NCI-H524 (cell line): ENCODE measurements around the gene NOS1.

ENCODE experiments used
- DNase-seq, 2 experiments: peaks; one replicate each; lab custom pipeline; 2025; lab: John Stamatoyannopoulos, UW

Gene NOS1

DNA sequence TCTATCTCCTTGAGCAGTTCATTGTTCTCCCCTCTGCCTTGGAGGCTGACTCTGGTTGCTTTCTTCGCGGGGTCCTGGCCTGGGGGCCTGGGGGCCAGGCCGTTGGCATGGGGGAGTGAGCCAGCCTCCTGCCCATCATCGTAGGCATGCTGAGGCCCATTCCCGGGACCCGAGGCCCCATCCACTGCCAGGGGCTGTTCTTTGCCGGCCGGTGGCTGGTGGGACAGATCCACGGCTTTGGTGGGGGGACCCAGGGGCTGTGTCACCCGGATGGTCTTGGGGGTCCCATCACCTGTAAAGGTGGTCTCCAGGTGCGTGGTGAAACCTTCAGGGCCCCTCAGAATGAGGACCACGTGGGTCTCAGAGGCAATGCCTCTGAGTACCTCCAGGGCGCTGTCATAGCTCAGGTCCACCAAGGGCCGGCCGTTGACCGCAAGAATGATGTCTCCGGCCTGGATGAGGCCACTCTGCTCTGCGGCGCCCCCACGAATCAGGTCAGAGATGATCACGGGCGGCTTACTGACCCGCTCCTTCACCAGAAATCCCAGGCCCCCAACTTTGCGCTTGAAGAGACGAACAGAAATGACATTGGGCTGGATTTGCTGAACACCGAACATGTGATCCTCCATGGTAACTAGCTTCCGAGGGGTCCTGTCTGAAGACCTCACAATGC is 30.8 kb downstream of the NOS1 start:
- DNase-seq: no peak

DNA sequence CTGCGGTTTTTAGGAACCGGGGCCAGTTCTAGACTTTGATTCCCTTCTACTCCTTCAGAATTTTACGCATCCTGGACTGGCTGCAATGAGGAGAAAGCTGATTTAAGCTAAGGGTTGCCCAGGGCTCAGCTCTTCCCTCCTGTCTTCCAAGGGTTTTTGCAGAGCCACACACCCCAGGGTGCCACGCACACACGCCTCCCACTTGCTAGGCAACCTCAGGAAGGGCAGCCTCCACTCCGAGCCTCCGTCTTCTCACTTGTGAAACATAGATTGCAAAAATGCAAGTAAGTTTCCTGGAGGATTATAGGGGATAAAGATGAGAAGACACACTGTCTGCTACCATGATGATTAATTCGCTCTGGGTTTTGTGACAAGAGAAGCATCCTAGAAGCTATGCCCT is 31.7 kb downstream of the NOS1 start:
- no peak for DNase-seq

DNA sequence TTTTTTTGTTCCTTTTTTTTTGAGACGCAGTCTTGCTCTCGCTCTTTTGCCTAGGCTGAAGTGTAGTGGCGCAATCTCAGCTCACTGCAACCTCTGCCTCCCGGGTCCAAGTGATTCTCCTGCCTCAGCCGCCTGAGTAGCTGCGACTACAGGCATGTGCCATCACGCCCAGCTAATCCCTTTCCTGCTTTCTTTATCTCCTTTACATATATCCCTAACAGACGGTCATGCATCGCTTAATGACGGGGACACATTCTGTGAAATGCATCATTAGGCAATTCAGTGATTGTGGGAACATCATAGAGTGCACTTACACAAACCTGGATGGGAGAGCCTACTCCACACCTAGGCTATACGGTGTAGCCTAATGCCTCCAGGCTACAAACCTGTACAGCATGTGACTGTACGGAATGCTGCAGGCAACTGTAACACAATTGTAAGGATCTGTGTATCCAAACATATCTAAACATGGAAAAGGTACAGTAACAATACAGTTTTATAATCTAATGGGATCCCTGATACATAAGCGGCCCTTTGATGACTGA is 32.8 kb downstream of the NOS1 start:
- DNase-seq: peak; percentile 74 to 88

DNA sequence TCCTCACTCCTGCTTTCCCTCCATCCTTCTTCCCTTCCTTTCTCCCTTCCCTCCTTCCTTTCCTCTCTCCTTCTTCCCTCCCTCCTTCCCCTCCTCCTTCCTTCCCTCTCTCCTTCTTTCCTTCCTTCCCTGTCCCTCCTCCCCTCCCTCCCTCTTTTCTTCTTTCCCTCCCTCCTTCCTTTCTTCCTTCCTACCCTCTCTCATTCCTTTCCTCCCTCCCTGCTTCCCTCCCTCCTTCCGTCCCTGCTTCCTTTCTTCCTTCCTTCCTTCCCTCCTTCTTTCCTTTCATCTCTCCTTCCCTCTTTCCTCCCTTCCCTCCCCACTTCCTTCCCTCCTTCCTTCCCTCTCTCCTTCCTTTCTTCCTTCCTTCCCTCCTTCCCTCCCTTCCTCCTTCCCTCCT is 39.0 kb downstream of the NOS1 start:
- no peak for DNase-seq

DNA sequence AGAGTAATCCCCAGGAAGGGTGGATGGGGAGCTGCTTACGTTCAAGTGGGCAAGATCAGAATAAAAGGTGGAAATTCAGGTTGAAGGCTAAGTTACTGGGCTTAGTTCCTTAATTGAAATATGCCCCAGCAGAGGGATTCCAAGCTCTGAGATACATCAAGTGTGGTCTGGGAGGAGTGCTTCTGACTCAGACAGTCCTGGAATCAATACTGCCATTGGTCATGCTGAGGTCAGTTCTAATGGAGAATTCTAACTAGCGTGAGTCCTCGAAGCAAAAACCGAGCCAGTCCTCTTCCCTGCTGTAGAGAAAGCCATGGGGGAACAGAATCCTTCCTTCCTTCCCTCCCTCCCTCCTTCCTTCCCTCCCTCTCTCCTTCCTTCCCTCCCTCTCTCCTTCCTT is 39.9 kb downstream of the NOS1 start:
- peak in 1 of 2 experiments; percentile 21 for DNase-seq

DNA sequence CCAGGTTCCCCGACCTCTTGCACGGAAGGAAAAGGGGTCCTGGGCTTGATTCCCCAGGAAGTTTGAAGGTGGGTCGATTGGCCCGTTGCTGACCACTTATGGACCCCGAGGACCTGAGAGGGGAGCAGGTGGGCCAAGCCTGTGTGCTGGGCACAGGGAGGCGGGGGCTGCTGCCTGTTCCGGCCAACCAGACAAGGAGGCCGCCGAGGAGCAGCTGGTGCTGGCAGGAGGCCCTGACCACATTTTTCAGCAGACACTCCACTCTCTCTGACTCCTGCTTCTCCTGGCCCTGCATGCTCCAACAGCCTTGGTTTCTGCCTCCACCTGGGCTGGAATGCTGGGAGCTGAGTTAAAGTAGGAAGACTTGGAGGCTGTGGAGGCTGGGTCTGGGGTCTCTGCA is 42.8 kb downstream of the NOS1 start:
- DNase-seq: no peak

DNA sequence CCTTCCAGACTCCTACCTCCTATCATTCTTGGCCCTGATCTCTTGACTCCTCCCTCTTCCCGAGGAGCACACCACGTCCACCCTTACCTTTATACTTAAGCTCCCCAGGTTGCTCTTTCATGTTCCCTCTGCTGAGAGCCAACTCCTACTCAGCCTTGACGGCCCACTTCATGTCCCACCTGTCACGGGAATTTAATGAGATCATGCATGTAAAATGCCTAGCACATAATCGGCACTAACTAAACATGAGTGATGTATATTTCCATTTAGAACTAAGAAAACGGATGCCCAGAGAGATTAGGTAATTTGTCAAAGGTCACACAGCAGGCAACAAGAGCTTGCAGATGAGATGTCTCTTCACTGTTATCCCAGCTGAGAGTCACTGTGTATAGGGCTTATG is 45.1 kb downstream of the NOS1 start:
- DNase-seq: no peak

DNA sequence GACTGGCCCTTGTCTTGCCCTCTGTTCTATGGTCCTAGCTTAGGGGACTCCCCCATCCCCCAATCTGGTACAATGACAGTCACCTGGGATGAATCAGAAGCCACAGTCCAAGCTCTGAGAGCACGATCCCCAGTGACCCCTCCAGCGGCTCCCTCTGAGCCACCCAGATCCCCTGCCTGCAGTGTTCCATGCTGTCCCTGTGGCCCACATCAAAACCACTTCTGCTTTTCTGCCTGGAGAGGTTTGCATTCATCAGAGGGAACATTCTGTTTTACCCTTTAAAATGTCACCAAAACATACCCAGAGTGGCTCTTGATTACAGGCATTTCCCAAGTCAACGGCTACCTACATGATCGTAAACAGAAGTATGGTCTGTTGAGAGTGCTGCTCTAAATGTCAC is 47.5 kb downstream of the NOS1 start:
- no peak for DNase-seq

DNA sequence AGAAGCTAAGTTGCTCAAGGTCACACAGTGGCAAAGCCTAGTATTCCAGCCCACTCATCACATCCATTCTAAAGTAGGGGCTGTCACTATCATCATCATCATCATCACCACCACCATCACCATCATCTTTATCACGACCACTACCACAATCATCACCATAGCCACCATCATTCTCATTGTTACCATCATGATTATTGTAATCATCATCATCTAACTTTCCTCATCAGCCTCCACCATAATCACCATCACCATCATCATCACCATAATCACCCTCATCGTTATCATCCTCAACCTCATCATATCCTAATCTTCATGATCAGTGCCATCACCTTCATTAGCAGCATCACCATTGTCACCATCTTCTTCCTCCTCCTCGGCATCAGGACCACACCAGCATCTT is 48.7 kb downstream of the NOS1 start:
- DNase-seq: no peak

DNA sequence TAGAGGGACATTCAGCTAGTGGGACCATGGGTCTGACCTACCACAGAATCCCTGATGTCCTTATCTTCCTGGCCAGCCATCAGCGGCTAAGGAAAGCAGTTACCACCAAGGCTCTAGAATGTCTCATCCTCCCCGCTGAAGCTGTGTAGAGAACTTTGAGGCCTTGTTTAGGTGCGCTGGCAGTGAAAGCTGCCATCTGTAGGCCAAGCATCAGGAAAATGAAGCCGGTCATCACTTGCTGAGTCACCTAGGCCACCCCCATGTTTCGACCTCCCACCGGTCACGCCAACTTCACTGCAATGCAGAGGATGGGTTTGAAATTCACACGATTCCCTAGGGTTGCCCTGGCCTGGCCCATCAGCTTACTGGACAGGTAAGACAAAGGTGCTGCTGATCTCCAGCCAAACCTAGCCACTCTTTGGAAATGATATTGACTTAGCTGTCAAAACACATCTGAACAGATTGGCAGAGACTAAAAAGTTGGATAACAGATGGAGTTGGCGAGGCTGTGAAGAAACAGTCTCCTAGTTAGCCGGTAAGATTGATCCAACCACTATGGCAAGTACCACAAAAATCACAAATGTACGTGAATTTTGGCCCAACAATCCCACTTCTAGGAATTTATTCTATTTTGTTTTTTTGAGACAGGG is 52.0 kb downstream of the NOS1 start:
- no peak for DNase-seq

DNA sequence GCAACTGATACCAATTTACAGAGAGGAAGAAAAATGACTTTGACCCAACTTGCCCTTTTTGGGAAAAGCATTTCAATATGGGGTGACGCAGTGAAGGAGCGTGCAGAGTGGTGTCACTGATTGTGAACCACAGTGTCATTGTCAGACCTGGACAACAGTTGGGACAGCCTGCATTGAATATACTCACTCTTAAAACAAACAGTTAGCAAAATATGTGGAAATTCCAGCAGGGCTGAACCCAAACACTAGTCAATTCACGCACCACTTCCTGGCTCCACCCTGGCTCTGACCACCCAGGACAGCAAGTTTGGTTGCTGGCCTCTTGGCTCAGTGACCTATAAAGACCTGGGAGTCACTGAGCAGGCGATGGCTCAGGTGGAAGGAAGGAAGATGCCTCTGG is 61.3 kb downstream of the NOS1 start:
- DNase-seq: no peak

DNA sequence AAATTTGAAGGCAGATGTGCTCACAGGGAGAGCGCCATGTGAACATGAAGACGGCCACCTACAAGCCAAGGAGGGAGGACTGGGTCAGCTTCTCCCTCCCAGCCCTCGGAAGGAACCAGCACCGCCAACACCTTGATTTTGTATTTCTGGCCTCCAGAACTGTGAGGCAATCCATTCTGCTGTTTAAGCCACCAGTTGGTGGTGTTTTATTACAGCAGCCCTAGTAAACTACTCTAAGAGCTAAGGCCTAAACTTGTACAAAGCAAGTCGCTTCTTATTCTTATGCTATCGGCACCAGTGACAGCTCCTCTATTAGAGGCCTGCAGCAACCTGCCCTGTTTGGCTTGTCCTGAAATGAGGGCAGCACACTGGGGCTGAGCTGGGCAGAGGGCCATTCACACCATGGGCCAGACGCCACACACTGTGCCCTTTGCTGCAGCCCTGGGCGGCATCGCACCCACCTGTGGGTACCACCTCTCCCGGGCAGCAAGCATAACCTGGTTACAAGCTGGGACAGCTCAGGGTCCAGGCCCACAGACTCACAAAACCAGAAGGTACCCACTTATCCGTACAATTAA is 62.7 kb downstream of the NOS1 start:
- DNase-seq: no peak

DNA sequence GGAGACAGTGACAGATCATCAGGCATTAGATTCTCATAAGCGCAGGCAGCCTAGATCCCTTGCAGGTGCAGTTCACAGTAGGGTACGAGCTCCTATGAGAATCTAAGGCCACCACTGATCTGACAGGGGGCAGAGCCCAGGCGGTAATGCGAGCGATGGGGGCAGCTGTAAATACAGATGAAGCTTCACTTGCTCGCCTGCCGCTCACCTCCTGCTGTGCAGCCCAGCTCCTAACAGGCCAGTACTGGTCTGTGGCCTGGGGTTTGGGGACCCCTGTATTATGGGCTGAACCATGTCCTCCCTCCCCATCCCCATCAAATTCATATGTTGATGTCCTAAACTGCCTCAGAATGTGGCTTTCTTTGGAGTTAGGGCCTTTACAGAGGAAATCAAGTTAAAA is 63.2 kb downstream of the NOS1 start:
- DNase-seq: no peak

DNA sequence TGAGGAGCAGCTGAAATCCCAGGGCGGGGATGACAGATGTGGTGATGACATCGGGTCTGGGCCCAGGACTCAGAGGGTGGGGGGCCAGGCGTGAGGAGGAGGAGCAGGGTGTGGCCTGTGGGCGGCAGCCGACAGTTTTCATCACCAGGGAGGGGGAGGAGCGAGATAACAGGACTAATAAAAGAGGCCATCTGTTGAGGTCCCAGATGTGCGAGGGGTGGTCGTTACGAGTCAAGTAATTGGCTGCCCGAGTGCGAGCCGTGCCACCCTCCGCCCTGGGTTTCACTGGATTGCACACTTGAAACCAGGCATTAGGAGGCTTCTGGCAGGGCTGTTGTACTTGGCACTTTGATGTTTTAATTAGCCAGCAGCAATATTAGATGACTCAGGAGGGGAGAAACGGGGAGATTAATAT is 67.2 kb downstream of the NOS1 start:
- DNase-seq: peak; percentile 99

DNA sequence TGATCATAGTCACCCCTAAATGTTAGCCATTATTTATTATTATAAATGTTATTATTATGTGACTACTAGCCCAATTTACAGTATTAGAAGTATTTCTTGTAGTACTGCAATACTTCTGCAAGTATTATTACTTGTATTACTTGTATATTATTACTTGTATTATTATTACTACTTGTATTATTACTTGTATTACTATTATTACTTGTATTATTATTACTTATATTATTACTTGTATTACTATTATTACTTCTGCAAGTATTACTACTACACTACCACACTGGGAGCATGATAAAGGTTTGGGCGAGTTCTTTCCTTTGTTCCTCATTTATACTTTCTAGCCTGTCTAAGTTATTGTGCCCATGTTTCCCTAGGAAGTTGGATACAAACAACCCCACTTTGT is 67.9 kb downstream of the NOS1 start:
- DNase-seq: no peak

DNA sequence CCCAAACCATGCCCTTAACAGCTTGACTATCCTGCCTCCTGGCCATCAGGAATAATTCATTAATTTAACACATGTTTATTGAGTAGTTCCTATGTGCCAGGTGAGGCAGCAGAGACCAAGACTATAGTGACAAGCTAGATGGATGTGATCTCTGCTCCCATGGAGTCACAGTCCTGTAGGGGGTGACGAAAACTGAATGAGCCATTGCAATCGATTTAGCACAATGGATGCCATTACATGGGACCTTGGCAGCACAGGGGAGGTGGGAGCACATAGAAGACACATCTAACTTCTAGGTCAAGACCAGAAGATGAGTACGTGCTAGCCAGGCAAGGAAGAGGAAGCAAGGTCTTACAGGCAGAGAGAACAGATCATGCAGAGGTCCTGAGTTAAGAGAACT is 68.7 kb downstream of the NOS1 start:
- DNase-seq: no peak

DNA sequence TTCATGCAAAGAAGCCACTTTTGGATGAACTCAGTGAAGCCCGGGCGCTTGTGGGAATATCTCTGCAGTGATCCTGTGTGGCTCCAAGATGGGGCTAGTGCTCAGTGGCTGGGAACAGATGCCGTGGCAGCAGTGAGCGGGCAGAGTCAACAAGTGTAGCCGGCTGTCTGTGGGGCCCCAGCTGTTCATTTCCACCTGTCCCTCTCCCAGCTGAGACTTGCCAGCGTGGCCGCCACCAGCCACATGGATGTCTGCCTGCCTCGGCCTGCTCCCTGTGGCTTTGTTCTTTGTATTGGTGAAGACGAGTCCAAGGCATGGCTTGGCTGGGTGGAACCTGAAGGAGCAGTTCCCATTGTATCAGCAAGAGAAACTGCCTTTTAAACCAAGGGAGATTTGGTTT is 77.3 kb downstream of the NOS1 start:
- peak; percentile 85 to 91 for DNase-seq

DNA sequence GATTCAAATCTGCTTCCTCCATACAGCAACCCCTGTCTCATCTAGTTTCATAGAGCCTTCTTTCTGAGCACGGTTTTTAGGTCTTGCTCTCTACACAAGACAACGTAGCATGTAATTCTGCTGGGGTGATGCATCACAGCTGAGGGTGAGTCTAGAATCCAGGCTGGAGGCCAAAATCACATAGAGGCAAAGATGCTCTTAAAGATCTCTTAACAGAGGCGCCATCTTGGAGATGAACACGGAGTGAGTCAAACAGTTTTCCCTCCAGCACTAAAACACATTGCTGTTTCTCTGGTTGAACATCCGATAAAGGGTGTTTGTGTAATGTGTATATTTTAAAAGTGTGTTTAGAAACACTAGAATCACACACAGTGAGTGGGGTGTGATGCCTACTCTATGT is 78.9 kb downstream of the NOS1 start:
- DNase-seq: no peak

DNA sequence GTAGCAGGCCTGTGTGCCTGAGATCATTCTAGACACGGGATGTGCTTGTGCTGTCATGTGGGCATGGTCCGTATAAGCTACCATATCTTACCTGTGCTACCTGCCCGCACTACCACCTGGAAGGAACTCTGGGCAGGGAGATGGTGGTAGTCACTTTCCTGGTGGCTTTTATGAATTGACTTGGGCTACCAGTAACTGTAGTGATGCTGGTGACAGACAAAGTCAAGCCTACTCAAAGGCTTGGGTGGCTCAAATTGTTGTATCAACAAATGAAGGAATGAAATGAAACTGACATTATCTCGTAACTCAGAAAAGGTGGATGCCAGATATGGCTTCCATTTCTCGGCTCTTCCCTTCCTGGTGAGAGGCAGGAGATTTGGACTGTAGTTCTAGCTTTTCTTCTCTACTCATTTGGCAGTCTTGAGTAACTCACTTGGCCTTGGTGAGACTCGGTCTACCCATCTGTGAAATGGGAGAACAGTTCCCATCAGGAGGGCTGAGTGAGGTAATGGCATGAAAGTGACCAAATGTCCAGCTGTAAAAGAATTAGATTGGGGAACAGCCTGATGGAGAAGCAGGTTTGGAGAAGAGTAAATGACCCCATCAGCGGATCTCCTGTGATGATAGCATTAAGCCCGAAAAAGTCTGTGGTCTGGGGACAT is 81.3 kb downstream of the NOS1 start:
- no peak for DNase-seq

DNA sequence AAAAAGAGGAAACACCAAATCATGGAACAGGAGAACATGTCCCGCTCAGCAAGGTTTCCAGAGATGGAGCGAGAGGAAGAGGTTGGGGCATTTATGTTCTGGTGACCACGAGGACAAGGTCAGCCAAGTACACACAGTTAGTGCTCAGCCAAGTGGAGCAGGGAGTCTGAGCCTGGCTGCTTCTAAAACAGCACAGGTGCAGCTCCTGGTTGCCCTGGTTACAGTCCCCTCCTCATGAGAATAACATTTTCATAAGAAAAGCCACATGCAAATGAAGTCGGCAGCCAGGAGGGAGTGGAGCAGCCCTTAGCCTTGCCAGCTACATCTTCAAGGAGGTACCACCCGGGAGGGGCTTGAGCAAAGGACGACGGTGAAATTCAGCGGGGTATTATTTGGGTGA is 81.8 kb downstream of the NOS1 start:
- peak in 1 of 2 experiments; percentile 67 for DNase-seq

DNA sequence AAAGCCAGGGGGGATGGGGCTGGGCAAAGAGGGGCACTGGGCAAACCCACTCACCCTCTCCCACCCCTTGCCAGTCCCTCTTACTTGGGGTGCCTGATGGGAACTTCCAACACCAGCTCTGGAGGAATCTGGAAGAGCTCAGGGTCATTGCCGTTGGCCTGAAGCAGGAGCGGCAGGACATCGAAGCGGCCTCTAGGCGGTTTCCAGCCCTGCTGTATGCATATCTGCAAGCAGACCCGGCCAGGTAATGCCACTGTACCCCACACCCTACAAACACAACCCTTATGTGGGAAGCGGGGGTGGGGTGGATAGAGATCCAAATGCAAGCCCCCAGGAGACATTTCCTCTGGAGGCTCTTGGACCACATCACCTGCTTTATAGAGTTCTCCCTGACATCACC is 83.6 kb downstream of the NOS1 start:
- DNase-seq: no peak

DNA sequence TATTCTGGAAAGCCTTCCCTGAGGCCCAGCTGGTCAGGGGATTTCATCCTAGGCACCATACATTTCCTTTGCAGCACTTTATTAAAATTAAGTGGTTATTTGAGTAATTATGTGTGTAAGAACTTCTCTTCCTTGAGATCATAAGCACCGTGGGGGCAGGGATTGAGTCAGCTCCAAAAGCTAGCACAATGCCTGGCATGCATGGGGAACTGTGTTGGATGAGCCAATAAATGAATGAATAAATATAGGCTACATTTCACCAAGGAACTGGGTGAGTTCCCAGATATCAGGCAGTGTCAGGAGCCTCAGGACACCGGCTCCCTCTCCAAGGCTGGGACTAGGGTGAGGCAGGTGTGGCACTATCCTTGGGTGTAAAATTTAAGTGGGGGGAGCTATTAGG is 88.3 kb downstream of the NOS1 start:
- no peak for DNase-seq

DNA sequence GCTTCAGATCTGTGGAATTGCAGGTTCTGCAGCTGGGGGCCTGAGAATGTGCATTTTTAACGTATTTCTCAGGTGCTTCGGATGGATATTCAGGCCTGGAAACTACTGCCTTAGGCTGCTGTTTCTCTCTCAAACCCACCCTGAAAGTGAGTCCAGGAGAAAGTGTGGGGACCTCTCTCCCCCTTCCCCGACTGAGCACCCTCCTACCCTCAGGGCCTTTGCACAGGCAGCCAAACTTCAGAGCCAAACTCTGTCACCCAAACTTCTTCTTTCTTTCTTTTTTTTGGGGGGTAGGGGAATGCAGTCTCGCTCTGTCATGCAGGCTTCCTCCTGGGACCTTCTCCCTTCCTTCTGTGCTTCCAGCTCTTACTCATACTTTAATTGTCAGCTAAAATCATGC is 88.7 kb downstream of the NOS1 start:
- no peak for DNase-seq
